Liver (tissue), 9 donors: ENCODE measurements around the gene ATP1B1. TPM values are rescaled to one million over a fixed set of nuclear protein-coding genes. Genes with fewer than 3 reads are reported as not detected.

Experiments used
- DNase-seq: peaks from one replicate; pipeline ENCODE4 v3.0.0-alpha.2; 2017; ENCODE audit warnings: low spot score
- H3K27ac ChIP-seq, 2 donors: one replicate each; pipeline ENCODE4 v1.7.0; 2013; ENCODE audit warnings: inconsistent platforms in 2 of 2, low read length in 2 of 2, control low read depth in 1 of 2, low read depth in 1 of 2, mild to moderate bottlenecking in 1 of 2
- H3K27me3 ChIP-seq, 4 donors: one replicate each; pipeline versions ENCODE4 v1.6.1 to v1.7.0; 2013; ENCODE audit warnings: low read length in 3 of 4, inconsistent platforms in 1 of 4, mild to moderate bottlenecking in 1 of 4, moderate library complexity in 1 of 4; ENCODE audit not compliant: control insufficient read depth in 4 of 4, insufficient read depth in 4 of 4
- H3K36me3 ChIP-seq, 4 donors: one replicate each; pipeline versions ENCODE4 v1.6.1 to v1.7.0; 2013; ENCODE audit warnings: low read length in 3 of 4, mild to moderate bottlenecking in 3 of 4, low read depth in 1 of 4, moderate library complexity in 1 of 4; ENCODE audit not compliant: control insufficient read depth in 4 of 4, insufficient read depth in 3 of 4
- H3K4me1 ChIP-seq, 4 donors: one replicate each; pipeline versions ENCODE4 v1.6.1 to v1.7.0; 2013; ENCODE audit warnings: low read length in 3 of 4, mild to moderate bottlenecking in 3 of 4, moderate library complexity in 1 of 4; ENCODE audit not compliant: control insufficient read depth in 4 of 4, insufficient read depth in 4 of 4
- H3K4me3 ChIP-seq, 3 donors: one replicate each; pipeline versions ENCODE4 v1.6.1 to v1.7.0; 2013; ENCODE audit warnings: low read length in 3 of 3, control low read depth in 1 of 3, low read depth in 1 of 3, mild to moderate bottlenecking in 1 of 3
- H3K9ac ChIP-seq, 2 donors: one replicate each; pipeline ENCODE4 v1.7.0; 2013; ENCODE audit warnings: low read length in 2 of 2, mild to moderate bottlenecking in 2 of 2, moderate library complexity in 2 of 2, control low read depth in 1 of 2, low read depth in 1 of 2
- H3K9me3 ChIP-seq, 4 donors: one replicate each; pipeline versions ENCODE4 v1.6.1 to v1.7.0; 2013; ENCODE audit warnings: low read length in 3 of 4; ENCODE audit not compliant: control insufficient read depth in 4 of 4
- ATF3 ChIP-seq: IDR thresholded peaks from 2 replicates; pipeline ENCODE4 v1.6.1; 2016; ENCODE audit warnings: antibody characterized with exemption
- CTCF ChIP-seq: fragments of 150-350 bp; IDR thresholded peaks from 2 replicates; pipeline ENCODE4 v1.5.1; 2017; ENCODE audit warnings: improper control_type of control experiment, low read depth, low read length; ENCODE audit not compliant: missing input control
- EGR1 ChIP-seq, 2 donors: IDR thresholded peaks; 2 replicates each; pipeline ENCODE4 v1.6.1; 2016 to 2018; ENCODE audit warnings: antibody characterized with exemption in 2 of 2, low read depth in 2 of 2
- FOXA1 ChIP-seq: IDR thresholded peaks from 2 replicates; pipeline ENCODE4 v1.6.1; 2016; ENCODE audit warnings: antibody characterized with exemption
- FOXA2 ChIP-seq: IDR thresholded peaks from 2 replicates; pipeline ENCODE4 v1.6.1; 2016; ENCODE audit warnings: antibody characterized with exemption
- GABPA ChIP-seq, 2 donors: IDR thresholded peaks in 1 of 2; conservative IDR thresholded peaks in 1 of 2; 2 replicates each; pipeline ENCODE4 v1.6.1; 2016; ENCODE audit warnings: antibody characterized with exemption in 2 of 2, mild to moderate bottlenecking in 1 of 2, moderate library complexity in 1 of 2
- HNF4A ChIP-seq, 2 donors: conservative IDR thresholded peaks; 2 replicates each; pipeline ENCODE4 v1.6.1; 2016; ENCODE audit warnings: antibody characterized with exemption in 2 of 2, mild to moderate bottlenecking in 2 of 2
- HNF4G ChIP-seq: IDR thresholded peaks from 2 replicates; pipeline ENCODE4 v1.6.1; 2016; ENCODE audit warnings: antibody characterized with exemption
- JUND ChIP-seq, 2 donors: IDR thresholded peaks; 2 replicates each; pipeline ENCODE4 v1.6.1; 2016; ENCODE audit warnings: antibody characterized with exemption in 2 of 2
- MAX ChIP-seq: IDR thresholded peaks from 2 replicates; pipeline ENCODE4 v1.6.1; 2016; ENCODE audit warnings: antibody characterized with exemption
- NR2F2 ChIP-seq: IDR thresholded peaks from 2 replicates; pipeline ENCODE4 v1.6.1; 2016; ENCODE audit warnings: antibody characterized with exemption
- RAD21 ChIP-seq, 2 donors: IDR thresholded peaks; 2 replicates each; pipeline ENCODE4 v1.6.1; 2016; ENCODE audit warnings: antibody characterized with exemption in 2 of 2, mild to moderate bottlenecking in 2 of 2
- REST ChIP-seq: IDR thresholded peaks from 2 replicates; pipeline ENCODE4 v1.6.1; 2016; ENCODE audit warnings: antibody characterized with exemption, mild to moderate bottlenecking
- RXRA ChIP-seq, 2 donors: IDR thresholded peaks; 2 replicates each; pipeline ENCODE4 v1.6.1; 2017 to 2018; ENCODE audit warnings: antibody characterized with exemption in 2 of 2, mild to moderate bottlenecking in 1 of 2
- SP1 ChIP-seq: IDR thresholded peaks from 2 replicates; pipeline ENCODE4 v1.6.1; 2018; ENCODE audit warnings: antibody characterized with exemption, mild to moderate bottlenecking
- TAF1 ChIP-seq: conservative IDR thresholded peaks from 2 replicates; pipeline ENCODE4 v1.6.1; 2016; ENCODE audit warnings: antibody characterized with exemption, mild to moderate bottlenecking
- YY1 ChIP-seq: IDR thresholded peaks from 2 replicates; pipeline ENCODE4 v1.6.1; 2016; ENCODE audit warnings: antibody characterized with exemption, mild to moderate bottlenecking
- ZBTB33 ChIP-seq: IDR thresholded peaks from 2 replicates; pipeline ENCODE4 v1.6.1; 2016; ENCODE audit warnings: antibody characterized with exemption
- WGBS: extraction: QIAGEN DNeasy Blood & Tissue Kit; methylation state at CpG from one replicate; pipeline ENCODE4 v1.1.7; 2013; 5-methylcytosine and 5-hydroxymethylcytosine counted together
- polyA plus RNA-seq, 2 donors: library from polyadenylated mRNA; stranded (reverse) in 1 of 2; unstranded in 1 of 2; fragments of 200-250 nt in 1 of 2; fragments of >200 nt in 1 of 2; fragmentation: Nextera tagmentation in 1 of 2; extraction: Ambion mirVana in 1 of 2; gene quantifications; one replicate each; pipeline versions ENCODE4 v1.2.1 to v1.2.3, GENCODE V29; 2013 to 2015
- total RNA-seq, 2 donors: library from RNA; depleted of rRNA; stranded (reverse); fragments of >200 nt; gene quantifications; one replicate each; pipeline ENCODE4 v1.2.3, GENCODE V29; 2014
- donor health status: healthy.
- donor health status: healthy.
- donor health status: healthy.
- donor health status: healthy.
- donor health status: healthy.

Gene ATP1B1
- total and polyA plus RNA-seq, 4 donors = 36.1 to 57.0 (median 46.5) TPM

GRCh38 chr1:169081503-169082123 is 24.9 kb upstream of the ATP1B1 start:
- H3K27ac ChIP-seq = no peak overlapping the region
- peaks cover 0 to 5% (median 4%) of the 10 kb centered on the region in 4 donors for H3K4me1 ChIP-seq
- WGBS = 94% methylated on average over 5 of the region's 5 CpGs
- no peaks in the 10 kb centered on the region for H3K9me3 ChIP-seq
- H3K27me3 ChIP-seq = no peaks in the 10 kb centered on the region
- H3K4me3 ChIP-seq = no peak overlapping the region
- H3K36me3 ChIP-seq = no peaks in the 10 kb centered on the region
- TF ChIP-seq FOXA1 (no peak), MAX (no peak), HNF4A (conservative IDR thresholded peaks at IDR 0.05) (no peak), RXRA (IDR thresholded peaks at IDR 0.05) (no peak), YY1 (no peak), GABPA (IDR thresholded peaks at IDR 0.05 in 1 of 2, conservative IDR thresholded peaks at IDR 0.05 in 1 of 2) (no peak), RAD21 (IDR thresholded peaks at IDR 0.05) (no peak), JUND (IDR thresholded peaks at IDR 0.05) (no peak), REST (no peak), NR2F2 (no peak), FOXA2 (no peak), TAF1 (no peak)
- no peak overlapping the region for H3K9ac ChIP-seq
- DNase-seq = no peak

GRCh38 chr1:169085911-169086310 is 20.6 kb upstream of the ATP1B1 start:
- Histone ChIP-seq H3K9me3 (no peaks in the 10 kb centered on the region), H3K4me3 (no peak overlapping the region), H3K4me1 (no peaks in the 10 kb centered on the region), H3K27me3 (no peaks in the 10 kb centered on the region), H3K9ac (no peak overlapping the region), H3K36me3 (no peaks in the 10 kb centered on the region), H3K27ac (no peak overlapping the region)
- WGBS = 46% methylated on average over 2 of the region's 2 CpGs
- TF ChIP-seq YY1 = no peak
- no peak for TF ChIP-seq ZBTB33
- TF ChIP-seq RXRA (IDR thresholded peaks at IDR 0.05) = no peak
- no peak for TF ChIP-seq HNF4G
- TF ChIP-seq SP1 = no peak
- no peak for TF ChIP-seq JUND (IDR thresholded peaks at IDR 0.05)
- TF ChIP-seq HNF4A (conservative IDR thresholded peaks at IDR 0.05) = no peak
- TF ChIP-seq MAX = no peak
- no peak for TF ChIP-seq ATF3
- TF ChIP-seq REST = no peak
- no peak for TF ChIP-seq GABPA (IDR thresholded peaks at IDR 0.05 in 1 of 2, conservative IDR thresholded peaks at IDR 0.05 in 1 of 2)
- no peak for TF ChIP-seq FOXA1
- no peak for TF ChIP-seq CTCF
- no peak for TF ChIP-seq EGR1 (IDR thresholded peaks at IDR 0.05; ENCODE audit: low read depth in 2 of 2)
- TF ChIP-seq TAF1 = no peak
- DNase-seq = no peak
